ENCODE data around the gene STIMATE. TPM values are rescaled to one million over a fixed set of nuclear protein-coding genes. Genes with fewer than 3 reads are reported as not detected.

The STIMATE gene
- total RNA-seq, 2 experiments from 2014 or later = 12.0 to 17.1 TPM

GRCh38 chr3:52798978-52799476 lies 98.3 kb downstream of the STIMATE start:
- Mint-ChIP-seq H3K27ac (no peak overlapping the region), H3K4me3 (no peak overlapping the region), H3K4me1 (no peaks in the 10 kb centered on the region), H3K27me3 (peaks cover under 1% of the 10 kb centered on the region), H3K9me3 (ENCODE audit: low read depth) (no peaks in the 10 kb centered on the region), H3K36me3 (ENCODE audit: low read depth) (no peaks in the 10 kb centered on the region)
- ATAC-seq (peak; percentile 63), DNase-seq (peak; percentile 51)
- intact Hi-C loops (cut with DNase I, micrococcal nuclease) = no loop called here
- ChIA-PET CTCF (interaction anchor here (0.5 to 1.6 kb wide), 13 partner anchors 12 to 1924 kb away, joined by 3 to 5 read pairs (median 4); partner anchors contain the start of genes GLT8D1 and SPCS1), POLR2A (no interaction called here)

- H3K4me3 Mint-ChIP-seq = no peak overlapping the region
- no peaks in the 10 kb centered on the region for H3K9me3 Mint-ChIP-seq (ENCODE audit: low read depth)
- H3K27me3 Mint-ChIP-seq = no peaks in the 10 kb centered on the region
- no peaks in the 10 kb centered on the region for H3K4me1 Mint-ChIP-seq
- intact Hi-C loops (cut with DNase I, micrococcal nuclease) = no loop called here
- no peak overlapping the region for H3K27ac Mint-ChIP-seq
- H3K36me3 Mint-ChIP-seq (ENCODE audit: low read depth) = no peaks in the 10 kb centered on the region
- ChIA-PET CTCF (interaction anchor here (0.5 to 1.6 kb wide), 16 partner anchors 11 to 1924 kb away, joined by 3 to 5 read pairs (median 3); partner anchors contain the start of genes GLT8D1 and SPCS1), POLR2A (no interaction called here)
- DNase-seq (no peak), ATAC-seq (no peak)
These were observed 98.9 kb downstream of the STIMATE start for GRCh38 chr3:52798376-52798977.

DNA sequence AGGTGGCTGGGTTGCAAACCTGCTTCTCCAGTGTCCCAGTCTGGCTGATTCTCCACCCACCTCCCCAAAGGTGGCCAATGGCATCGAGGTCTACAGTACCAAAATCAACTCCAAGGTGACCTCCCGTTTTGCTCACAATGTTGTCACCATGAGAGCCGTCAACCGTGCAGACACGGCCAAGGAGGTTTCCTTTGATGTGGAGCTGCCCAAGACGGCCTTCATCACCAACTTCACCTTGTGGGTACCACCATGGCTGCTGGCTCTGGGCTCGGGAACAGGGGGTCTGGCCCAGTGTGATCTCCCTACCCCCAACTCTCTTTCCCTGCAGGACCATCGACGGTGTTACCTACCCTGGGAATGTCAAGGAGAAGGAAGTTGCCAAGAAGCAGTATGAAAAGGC lies 100.9 kb downstream of the STIMATE start:
- no peak for DNase-seq
- CTCF ChIA-PET = interaction anchor here (0.6 to 0.8 kb wide), 2 partner anchors 26 to 71 kb away, joined by 3 read pairs; no protein-coding TSS in a partner anchor
- no peak overlapping the region for H3K27ac Mint-ChIP-seq

DNA sequence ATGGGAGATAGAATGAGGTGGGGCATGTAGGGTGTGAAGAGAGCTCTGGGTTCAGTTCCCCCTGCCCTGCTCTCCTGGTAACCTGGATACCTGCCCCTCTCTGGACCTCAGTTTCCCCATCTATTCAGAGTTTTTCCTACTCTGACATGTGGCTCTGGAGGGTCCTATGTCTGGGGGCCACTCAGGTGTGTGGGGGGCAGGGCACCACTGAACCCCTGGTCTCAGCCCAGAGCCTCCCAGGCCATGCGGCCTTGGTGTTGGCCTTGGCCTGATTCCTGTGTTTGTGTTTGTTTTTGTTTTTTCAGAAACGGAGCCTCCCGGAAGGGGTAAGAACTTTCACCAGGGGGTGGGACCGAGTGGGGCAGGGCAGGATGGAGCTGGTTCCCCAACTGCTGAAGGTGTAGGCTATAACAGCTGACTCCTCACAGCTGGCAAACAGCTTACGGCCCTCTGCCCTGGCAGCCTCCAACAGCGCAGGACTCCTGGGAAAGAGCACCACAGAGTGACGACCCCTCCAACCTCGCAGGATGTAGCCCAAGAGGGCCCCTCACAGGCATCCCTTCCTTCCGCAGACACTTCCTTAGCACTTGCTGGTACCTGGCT lies 101.9 kb downstream of the STIMATE start:
- no peak overlapping the region for H3K4me3 Mint-ChIP-seq
- H3K36me3 Mint-ChIP-seq (ENCODE audit: low read depth) = no peaks in the 10 kb centered on the region
- CTCF ChIA-PET = no interaction called here
- DNase-seq (no peak), ATAC-seq (no peak)
- POLR2A ChIA-PET = no interaction called here
- H3K9me3 Mint-ChIP-seq (ENCODE audit: low read depth) = no peaks in the 10 kb centered on the region
- H3K27me3 Mint-ChIP-seq = no peaks in the 10 kb centered on the region
- no peaks in the 10 kb centered on the region for H3K4me1 Mint-ChIP-seq
- intact Hi-C loops (cut with DNase I, micrococcal nuclease) = no loop called here
- no peak overlapping the region for H3K27ac Mint-ChIP-seq

More for the DNA sequence above, 100.9 kb downstream of the STIMATE start:
- POLR2A ChIA-PET = no interaction called here
- Mint-ChIP-seq H3K4me3 (no peak overlapping the region), H3K36me3 (ENCODE audit: low read depth) (no peaks in the 10 kb centered on the region), H3K4me1 (no peaks in the 10 kb centered on the region), H3K27me3 (no peaks in the 10 kb centered on the region), H3K9me3 (ENCODE audit: low read depth) (no peaks in the 10 kb centered on the region)
- no peak for ATAC-seq
- intact Hi-C loops (cut with DNase I, micrococcal nuclease) = no loop called here

DNA sequence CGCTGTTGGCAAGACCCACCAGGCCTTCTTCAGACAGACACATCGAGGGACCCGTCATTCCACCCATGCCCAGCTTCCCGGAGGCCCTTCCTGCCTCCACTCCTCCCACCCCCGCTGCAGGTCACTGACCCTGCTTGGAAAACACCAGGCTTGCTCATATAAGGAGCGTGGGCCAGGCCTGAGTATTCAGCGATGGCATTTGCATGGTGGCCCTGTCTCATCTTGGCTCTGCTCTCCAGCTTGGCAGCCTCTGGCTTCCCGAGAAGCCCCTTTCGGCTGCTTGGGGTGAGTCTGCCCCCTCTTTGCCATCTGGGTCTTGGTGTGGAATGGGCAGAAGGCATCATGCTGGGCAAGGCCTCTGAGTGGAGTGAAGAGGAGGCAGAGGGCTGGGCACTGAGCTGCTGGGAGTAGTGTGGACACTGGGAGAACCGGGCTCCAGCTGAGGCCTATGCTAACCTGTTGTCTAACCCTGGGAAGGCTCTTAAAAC lies 102.7 kb downstream of the STIMATE start, which contains the start of gene ITIH3:
Gene ITIH3, plus strand, starts transcription at position 185 of the 488 bp plus-strand sequence. Its CDS starts 8 bp downstream, at position 193.
- ATAC-seq (no peak), DNase-seq (no peak)
- no peak within 1 kb of the TSS for H3K27ac Mint-ChIP-seq
- H3K27me3 Mint-ChIP-seq = no peaks in the 10 kb centered on the region
- no peaks in the 10 kb centered on the region for H3K9me3 Mint-ChIP-seq (ENCODE audit: low read depth)
- POLR2A ChIA-PET = no interaction called here
- no peaks in the 10 kb centered on the region for H3K4me1 Mint-ChIP-seq
- H3K4me3 Mint-ChIP-seq = no peak within 1 kb of the TSS
- CTCF ChIA-PET = no interaction called here
- H3K36me3 Mint-ChIP-seq (ENCODE audit: low read depth) = no peaks in the 10 kb centered on the region
- intact Hi-C loops (cut with DNase I, micrococcal nuclease) = no loop called here

DNA sequence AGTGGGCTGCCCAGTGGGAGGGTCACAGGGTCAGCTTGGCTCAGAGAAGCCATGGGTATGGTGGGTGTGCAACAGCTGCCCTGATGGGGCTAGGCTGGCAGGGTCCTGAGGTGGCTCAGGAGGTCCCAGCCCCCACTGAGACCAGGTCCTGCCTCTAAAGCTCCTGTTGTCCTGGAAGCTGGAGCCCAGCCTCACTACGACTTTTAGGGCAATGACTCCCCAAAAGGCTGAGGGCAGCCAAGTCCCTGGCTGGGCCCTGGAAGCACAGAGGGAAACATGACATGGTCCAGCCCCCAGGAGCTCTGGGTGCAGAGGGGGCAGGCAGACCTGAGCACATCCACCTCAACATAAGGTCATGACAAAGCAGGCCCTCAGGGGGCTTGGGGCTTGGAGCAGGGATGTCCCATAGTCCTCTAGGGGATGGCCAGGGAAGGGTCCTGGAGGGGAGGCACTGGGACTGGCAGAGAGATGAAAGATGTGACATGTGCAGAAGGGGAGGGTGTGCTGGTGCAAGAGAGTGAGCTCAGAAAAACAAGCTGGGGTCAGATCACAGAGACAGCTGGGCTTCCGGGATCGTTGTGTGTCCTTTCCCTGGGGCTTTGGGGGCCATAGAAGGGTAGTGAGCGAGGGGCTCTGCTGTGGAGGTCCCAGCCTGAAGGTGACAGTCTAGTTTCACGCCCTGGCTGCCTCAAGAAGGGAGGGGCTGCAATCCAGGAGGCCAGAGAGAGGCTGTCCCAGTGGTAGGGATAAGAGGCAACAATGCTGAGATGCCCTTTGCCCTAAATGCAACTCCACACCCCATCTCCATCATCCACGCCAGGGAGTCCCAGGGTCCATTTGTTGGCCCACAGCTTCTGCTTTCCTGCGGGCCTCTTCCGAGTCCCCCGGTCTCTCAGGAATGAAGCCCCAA lies 103.4 kb downstream of the STIMATE start:
- H3K27ac Mint-ChIP-seq = no peak overlapping the region
- no peaks in the 10 kb centered on the region for H3K4me1 Mint-ChIP-seq
- ChIA-PET POLR2A (interaction anchor here (1.2 kb wide), 1 partner anchor 142 kb away, joined by 3 read pairs; no protein-coding TSS in a partner anchor), CTCF (interaction anchor here (0.7 kb wide), 1 partner anchor 88 kb away, joined by 3 read pairs; the partner anchor contains the start of gene SPCS1)
- DNase-seq (no peak), ATAC-seq (no peak)
- no peaks in the 10 kb centered on the region for H3K27me3 Mint-ChIP-seq
- H3K9me3 Mint-ChIP-seq (ENCODE audit: low read depth) = no peaks in the 10 kb centered on the region
- intact Hi-C loops (cut with DNase I, micrococcal nuclease) = no loop called here
- no peaks in the 10 kb centered on the region for H3K36me3 Mint-ChIP-seq (ENCODE audit: low read depth)
- H3K4me3 Mint-ChIP-seq = no peak overlapping the region

- intact Hi-C loops (cut with DNase I, micrococcal nuclease) = no loop called here
- no peak for DNase-seq
- no peak overlapping the region for H3K4me3 Mint-ChIP-seq
- no peak overlapping the region for H3K27ac Mint-ChIP-seq
- ChIA-PET POLR2A (interaction anchor here (1.2 kb wide), 1 partner anchor 141 kb away, joined by 3 read pairs; no protein-coding TSS in a partner anchor), CTCF (interaction anchor here (0.6 to 0.7 kb wide), 2 partner anchors 87 to 1901 kb away, joined by 3 read pairs; partner anchors contain the start of gene SPCS1)
- no peaks in the 10 kb centered on the region for H3K4me1 Mint-ChIP-seq
- no peak for ATAC-seq
- H3K27me3 Mint-ChIP-seq = no peaks in the 10 kb centered on the region
- H3K36me3 Mint-ChIP-seq (ENCODE audit: low read depth) = no peaks in the 10 kb centered on the region
- H3K9me3 Mint-ChIP-seq (ENCODE audit: low read depth) = no peaks in the 10 kb centered on the region
These were observed 104.2 kb downstream of the STIMATE start for GRCh38 chr3:52792961-52793695.

GRCh38 chr3:52792413-52792812 lies 104.9 kb downstream of the STIMATE start:
- POLR2A ChIA-PET = no interaction called here
- no peak overlapping the region for H3K27ac Mint-ChIP-seq
- intact Hi-C loops (cut with DNase I, micrococcal nuclease) = no loop called here

DNA sequence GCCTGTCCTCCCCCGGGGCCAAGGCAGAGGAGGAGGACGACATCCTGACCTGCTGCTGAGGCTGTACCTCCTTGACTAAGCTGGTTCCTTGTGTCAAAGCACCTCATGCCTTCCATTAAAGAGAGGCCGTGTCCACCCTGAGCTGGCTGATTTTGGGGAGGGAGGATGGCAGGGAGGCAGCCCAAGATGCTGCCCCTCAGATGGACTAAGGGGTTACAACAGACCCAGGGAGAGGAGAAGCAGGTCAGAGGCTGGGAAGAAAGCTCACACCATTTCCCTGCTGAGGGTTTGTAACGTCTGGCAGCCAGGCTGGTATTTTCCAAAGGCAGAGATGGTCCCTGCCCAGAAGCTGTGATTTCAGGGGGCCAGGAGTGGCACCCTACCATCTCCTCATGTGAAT lies 105.4 kb downstream of the STIMATE start:
- DNase-seq (no peak), ATAC-seq (no peak)
- CTCF ChIA-PET = no interaction called here
- H3K4me3 Mint-ChIP-seq = no peak overlapping the region
- POLR2A ChIA-PET = no interaction called here
- no peaks in the 10 kb centered on the region for H3K4me1 Mint-ChIP-seq
- H3K27me3 Mint-ChIP-seq = no peaks in the 10 kb centered on the region
- no peak overlapping the region for H3K27ac Mint-ChIP-seq
- intact Hi-C loops (cut with DNase I, micrococcal nuclease) = no loop called here
- H3K9me3 Mint-ChIP-seq (ENCODE audit: low read depth) = no peaks in the 10 kb centered on the region
- no peaks in the 10 kb centered on the region for H3K36me3 Mint-ChIP-seq (ENCODE audit: low read depth)

More at GRCh38 chr3:52792413-52792812, 104.9 kb downstream of the STIMATE start:
- Mint-ChIP-seq H3K27me3 (no peaks in the 10 kb centered on the region), H3K36me3 (ENCODE audit: low read depth) (no peaks in the 10 kb centered on the region), H3K4me1 (no peaks in the 10 kb centered on the region), H3K4me3 (no peak overlapping the region), H3K9me3 (ENCODE audit: low read depth) (no peaks in the 10 kb centered on the region)
- DNase-seq (no peak), ATAC-seq (no peak)
- CTCF ChIA-PET = no interaction called here

DNA sequence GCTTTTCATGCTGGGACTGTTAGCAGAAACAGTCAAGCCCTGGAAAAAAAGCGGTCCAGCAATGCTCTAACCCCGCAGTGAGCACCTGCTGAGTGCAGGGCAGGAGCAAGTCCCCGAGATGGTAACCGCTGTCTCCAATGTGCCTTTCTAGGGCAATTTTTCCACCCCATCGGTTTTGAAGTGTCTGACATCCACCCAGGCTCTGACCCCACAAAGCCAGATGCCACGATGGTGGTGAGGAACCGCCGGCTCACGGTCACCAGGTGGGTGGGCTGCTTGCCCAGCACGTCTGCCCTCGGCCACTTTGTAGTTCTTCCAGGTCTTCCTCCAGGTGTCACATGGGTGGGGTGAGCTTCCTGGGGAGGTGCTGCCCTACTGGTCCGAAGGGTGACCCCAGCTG lies 106.0 kb downstream of the STIMATE start:
- ATAC-seq = no peak
- intact Hi-C loops (cut with DNase I, micrococcal nuclease) = no loop called here
- H3K36me3 Mint-ChIP-seq (ENCODE audit: low read depth) = no peaks in the 10 kb centered on the region
- no peak overlapping the region for H3K4me3 Mint-ChIP-seq
- ChIA-PET POLR2A (no interaction called here), CTCF (no interaction called here)
- H3K9me3 Mint-ChIP-seq (ENCODE audit: low read depth) = no peaks in the 10 kb centered on the region
- H3K4me1 Mint-ChIP-seq = no peaks in the 10 kb centered on the region
- no peaks in the 10 kb centered on the region for H3K27me3 Mint-ChIP-seq
- DNase-seq = no peak
- H3K27ac Mint-ChIP-seq = no peak overlapping the region

DNA sequence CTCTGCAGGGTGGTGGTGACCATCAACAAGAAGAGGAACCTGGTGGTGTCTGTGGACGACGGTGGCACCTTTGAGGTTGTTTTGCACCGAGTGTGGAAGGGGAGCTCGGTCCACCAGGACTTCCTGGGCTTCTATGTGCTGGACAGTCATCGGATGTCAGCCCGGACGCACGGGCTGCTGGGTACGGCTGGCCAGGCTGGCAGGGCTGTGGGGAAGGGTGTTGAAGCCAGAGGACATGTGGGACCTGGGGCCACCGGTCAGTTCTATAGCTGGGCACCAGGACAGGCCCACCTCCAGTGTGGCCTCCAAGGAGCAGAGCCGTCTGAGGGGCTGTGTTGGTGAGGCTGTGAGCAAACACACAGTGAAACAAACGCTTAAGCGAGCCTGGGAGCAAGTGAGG lies 106.6 kb downstream of the STIMATE start:
- H3K36me3 Mint-ChIP-seq (ENCODE audit: low read depth) = no peaks in the 10 kb centered on the region
- H3K27ac Mint-ChIP-seq = no peak overlapping the region
- H3K4me1 Mint-ChIP-seq = no peaks in the 10 kb centered on the region
- POLR2A ChIA-PET = no interaction called here
- H3K4me3 Mint-ChIP-seq = no peak overlapping the region
- DNase-seq (no peak), ATAC-seq (no peak)
- no peaks in the 10 kb centered on the region for H3K9me3 Mint-ChIP-seq (ENCODE audit: low read depth)
- no peaks in the 10 kb centered on the region for H3K27me3 Mint-ChIP-seq
- CTCF ChIA-PET = no interaction called here
- intact Hi-C loops (cut with DNase I, micrococcal nuclease) = no loop called here
